CD14-positive monocyte (primary cell): ENCODE results near the gene USB1. TPM values are rescaled to one million over a fixed set of nuclear protein-coding genes. Genes with fewer than 3 reads are reported as not detected.

Source experiments
- DNase-seq, 3 donors: peaks; one replicate each; pipeline ENCODE4 v3.0.0-alpha.2; 2011 to 2022
- H2AFZ ChIP-seq: 2 replicates; pipeline ENCODE4 v1.6.0; 2012; ENCODE audit warnings: mild to moderate bottlenecking, low read depth, low read length, inconsistent platforms; ENCODE audit not compliant: insufficient read depth, poor library complexity, severe bottlenecking
- H3K27ac ChIP-seq, 2 donors: 1 replicate in 1 of 2; 2 replicates in 1 of 2; pipeline ENCODE4 v1.5.1; 2012 to 2013; ENCODE audit warnings: low read length in 2 of 2, control low read depth in 1 of 2, inconsistent platforms in 1 of 2, low read depth in 1 of 2, mild to moderate bottlenecking in 1 of 2
- H3K27me3 ChIP-seq, 2 donors: one replicate each; pipeline versions ENCODE4 v1.6.0 to v1.6.1; 2011 to 2013; ENCODE audit warnings: low read length in 2 of 2; ENCODE audit not compliant: control insufficient read depth in 2 of 2, insufficient read depth in 2 of 2
- H3K36me3 ChIP-seq, 2 donors: replicated peaks in 1 of 2; 1 replicate in 1 of 2; 2 replicates in 1 of 2; pipeline versions ENCODE4 v1.5.1 to v1.6.1; 2012 to 2013; ENCODE audit warnings: low read length in 2 of 2, control low read depth in 1 of 2, inconsistent platforms in 1 of 2, mild to moderate bottlenecking in 1 of 2; ENCODE audit not compliant: insufficient read depth in 2 of 2, control insufficient read depth in 1 of 2
- H3K4me1 ChIP-seq, 2 donors: 1 replicate in 1 of 2; 2 replicates in 1 of 2; pipeline versions ENCODE4 v1.5.1 to v1.6.1; 2012 to 2013; ENCODE audit warnings: low read length in 2 of 2, control low read depth in 1 of 2, inconsistent platforms in 1 of 2, mild to moderate bottlenecking in 1 of 2, moderate library complexity in 1 of 2; ENCODE audit not compliant: insufficient read depth in 2 of 2, control insufficient read depth in 1 of 2
- H3K4me2 ChIP-seq: replicated peaks from 2 replicates; pipeline ENCODE3; 2012; ENCODE audit warnings: low read length, moderate library complexity, mild to moderate bottlenecking; ENCODE audit not compliant: poor library complexity, severe bottlenecking; ENCODE audit errors: extremely low read depth
- H3K4me3 ChIP-seq, 3 experiments: fragments of 200-600 bp in 1 of 3; sonication (generic) in 1 of 3; replicated peaks in 1 of 3; 1 replicate in 2 of 3; 2 replicates in 1 of 3; pipeline ENCODE4 v1.5.1; 2011 to 2013; ENCODE audit warnings: low read length in 3 of 3, mild to moderate bottlenecking in 3 of 3, control low read depth in 2 of 3, low read depth in 2 of 3, inconsistent platforms in 1 of 3, moderate library complexity in 1 of 3
- H3K79me2 ChIP-seq: 2 replicates; pipeline ENCODE4 v1.6.0; 2012; ENCODE audit warnings: mild to moderate bottlenecking, control low read depth, inconsistent platforms, low read length, moderate library complexity; ENCODE audit not compliant: insufficient read depth
- H3K9ac ChIP-seq: 2 replicates; pipeline ENCODE4 v1.6.0; 2017; ENCODE audit warnings: low read length, mild to moderate bottlenecking; ENCODE audit not compliant: insufficient read depth, poor library complexity, severe bottlenecking
- H3K9me3 ChIP-seq, 2 donors: replicated peaks in 1 of 2; 1 replicate in 1 of 2; 2 replicates in 1 of 2; pipeline versions ENCODE4 v1.5.1 to v1.6.1; 2012 to 2013; ENCODE audit warnings: low read length in 2 of 2, control low read depth in 1 of 2; ENCODE audit not compliant: control insufficient read depth in 1 of 2, insufficient read depth in 1 of 2
- H4K20me1 ChIP-seq: 2 replicates; pipeline ENCODE4 v1.6.0; 2012; ENCODE audit warnings: mild to moderate bottlenecking, low read length, control low read depth, moderate library complexity; ENCODE audit not compliant: insufficient read depth
- H3K27ac Mint-ChIP-seq, 7 donors: one replicate each; pipeline ENCODE4 v1.8.0; 2020; ENCODE audit warnings: mild to moderate bottlenecking in 7 of 7, mixed read lengths in 7 of 7, moderate library complexity in 6 of 7, inconsistent platforms in 2 of 7
- H3K27me3 Mint-ChIP-seq, 3 donors: one replicate each; pipeline ENCODE4 v1.8.0; 2021 to 2022; ENCODE audit warnings: low read depth in 3 of 3, mild to moderate bottlenecking in 3 of 3, mixed read lengths in 3 of 3, moderate library complexity in 3 of 3, inconsistent platforms in 1 of 3
- H3K36me3 Mint-ChIP-seq, 2 donors: one replicate each; pipeline ENCODE4 v1.8.0; 2020; ENCODE audit warnings: mixed read lengths in 2 of 2, inconsistent platforms in 1 of 2, mild to moderate bottlenecking in 1 of 2
- H3K4me1 Mint-ChIP-seq: one replicate; pipeline ENCODE4 v1.8.0; 2020; ENCODE audit warnings: mild to moderate bottlenecking, mixed read lengths
- H3K4me3 Mint-ChIP-seq, 2 donors: one replicate each; pipeline ENCODE4 v1.8.0; 2020; ENCODE audit warnings: mild to moderate bottlenecking in 2 of 2, mixed read lengths in 2 of 2, moderate library complexity in 1 of 2
- H3K9me3 Mint-ChIP-seq, 7 donors: one replicate each; pipeline ENCODE4 v1.8.0; 2020 to 2022; ENCODE audit warnings: mixed read lengths in 7 of 7, mild to moderate bottlenecking in 6 of 7, moderate library complexity in 6 of 7, inconsistent platforms in 2 of 7
- CTCF ChIP-seq: fragments of 200-600 bp; IDR thresholded peaks from one replicate; pipeline ENCODE4 v1.8.0; 2022; ENCODE audit warnings: antibody characterized with exemption, mild to moderate bottlenecking
- WGBS: methylation state at CpG from one replicate; pipeline ENCODE4 v1.1.5; 2013; ENCODE audit warnings: missing lambda C conversion rate; ENCODE audit not compliant: insufficient coverage; 5-methylcytosine and 5-hydroxymethylcytosine counted together
- intact Hi-C, 2 donors: fragments of 100-400 bp; cut with micrococcal nuclease; formaldehyde crosslinking; loops; one replicate each; pipeline versions ENCODE4 v1.15.0 to v1.15.1; 2023
- polyA plus RNA-seq, 3 donors: library from polyadenylated mRNA; depleted of rRNA in 1 of 3; unstranded in 2 of 3; stranded (reverse) in 1 of 3; fragments of 300-500 nt in 2 of 3; fragments of >200 nt in 1 of 3; fragmentation: Illumina TruSeq in 2 of 3; gene quantifications; 1 replicate in 2 of 3; 2 replicates in 1 of 3; pipeline ENCODE4 v1.2.3, GENCODE V29; 2012 to 2021

Gene USB1
- polyA plus RNA-seq, 3 donors = 25.7 to 55.7 (median 44.4) TPM

GRCh38 chr16:58039829-58040495, 38.8 kb downstream of the USB1 start:
- DNase-seq = no peak
- H3K4me3 ChIP-seq = no peak overlapping the region
- no peaks in the 10 kb centered on the region for H4K20me1 ChIP-seq
- 96% methylated on average over 22 of the region's 26 CpGs for WGBS
- H3K27ac Mint-ChIP-seq = no peak overlapping the region
- peaks cover 0 to 2% (median 0%) of the 10 kb centered on the region in 7 donors for H3K9me3 Mint-ChIP-seq
- H3K9me3 ChIP-seq = no peaks in the 10 kb centered on the region
- no peaks in the 10 kb centered on the region for H3K4me1 Mint-ChIP-seq
- H3K36me3 Mint-ChIP-seq = no peaks in the 10 kb centered on the region
- no peaks in the 10 kb centered on the region for H3K79me2 ChIP-seq
- no peaks in the 10 kb centered on the region for H3K27me3 ChIP-seq
- H3K27me3 Mint-ChIP-seq = peaks cover 0 to 2% (median 0%) of the 10 kb centered on the region in 3 donors
- H3K4me1 ChIP-seq = no peaks in the 10 kb centered on the region
- intact Hi-C loops = no loop called here
- no peak overlapping the region for H2AFZ ChIP-seq
- no peak overlapping the region for H3K4me2 ChIP-seq
- no peak overlapping the region for H3K4me3 Mint-ChIP-seq
- TF ChIP-seq CTCF = no peak
- no peak overlapping the region for H3K27ac ChIP-seq
- H3K36me3 ChIP-seq = no peaks in the 10 kb centered on the region
- H3K9ac ChIP-seq = no peak overlapping the region

- Histone ChIP-seq H4K20me1 (no peaks in the 10 kb centered on the region), H3K27me3 (no peaks in the 10 kb centered on the region), H3K4me1 (no peaks in the 10 kb centered on the region), H3K36me3 (no peaks in the 10 kb centered on the region), H3K9me3 (no peaks in the 10 kb centered on the region), H3K79me2 (no peaks in the 10 kb centered on the region), H3K9ac (no peak overlapping the region), H3K4me2 (no peak overlapping the region), H2AFZ (no peak overlapping the region), H3K27ac (no peak overlapping the region), H3K4me3 (no peak overlapping the region)
- no peak overlapping the region for H3K4me3 Mint-ChIP-seq
- peaks cover 0 to 2% (median 0%) of the 10 kb centered on the region in 3 donors for H3K27me3 Mint-ChIP-seq
- WGBS = 97% methylated on average over 12 of the region's 12 CpGs
- H3K36me3 Mint-ChIP-seq = no peaks in the 10 kb centered on the region
- no peaks in the 10 kb centered on the region for H3K4me1 Mint-ChIP-seq
- intact Hi-C loops = no loop called here
- TF ChIP-seq CTCF = no peak
- peaks cover 0 to 2% (median 0%) of the 10 kb centered on the region in 7 donors for H3K9me3 Mint-ChIP-seq
- no peak overlapping the region for H3K27ac Mint-ChIP-seq
- DNase-seq = no peak
Observed at GRCh38 chr16:58040496-58040846, 39.3 kb downstream of the USB1 start.
